AG10803 (cell line): ENCODE measurements around the gene RBBP8NL.

Source experiments
- DNase-seq: peaks from one replicate; pipeline ENCODE4 v3.0.0; 2010; ENCODE audit warnings: low read depth
- H3K4me3 ChIP-seq: 2 replicates; pipeline ENCODE4 v1.5.1; 2011; ENCODE audit warnings: mild to moderate bottlenecking, low read length, control low read depth
- CTCF ChIP-seq: conservative IDR thresholded peaks from 2 replicates; pipeline ENCODE4 v1.5.1; 2011; ENCODE audit warnings: mild to moderate bottlenecking, low read length, control low read depth, inconsistent platforms

RBBP8NL gene

GRCh38 chr20:62425281-62426058 is 1.9 kb downstream of the RBBP8NL start:
- no peak for DNase-seq
- no peak overlapping the region for H3K4me3 ChIP-seq
- TF ChIP-seq CTCF = no peak

GRCh38 chr20:62424249-62425107 is 2.9 kb downstream of the RBBP8NL start:
- H3K4me3 ChIP-seq = no peak overlapping the region
- TF ChIP-seq CTCF = no peak
- DNase-seq = no peak

- DNase-seq = no peak
- no peak overlapping the region for H3K4me3 ChIP-seq
- no peak for TF ChIP-seq CTCF
Observed at GRCh38 chr20:62423326-62423706, 4.0 kb downstream of the RBBP8NL start.

- no peak for TF ChIP-seq CTCF
- no peak overlapping the region for H3K4me3 ChIP-seq
- DNase-seq = no peak
Observed at GRCh38 chr20:62422636-62423325, 4.6 kb downstream of the RBBP8NL start.

- TF ChIP-seq CTCF = no peak
- DNase-seq = no peak
- no peak overlapping the region for H3K4me3 ChIP-seq
Observed at GRCh38 chr20:62421716-62421990, 5.7 kb downstream of the RBBP8NL start.

GRCh38 chr20:62420846-62421715 is 6.3 kb downstream of the RBBP8NL start:
- TF ChIP-seq CTCF = no peak
- no peak for DNase-seq
- no peak overlapping the region for H3K4me3 ChIP-seq
